Measurements from ENCODE around the gene NECTIN3.

Gene NECTIN3, protein sequence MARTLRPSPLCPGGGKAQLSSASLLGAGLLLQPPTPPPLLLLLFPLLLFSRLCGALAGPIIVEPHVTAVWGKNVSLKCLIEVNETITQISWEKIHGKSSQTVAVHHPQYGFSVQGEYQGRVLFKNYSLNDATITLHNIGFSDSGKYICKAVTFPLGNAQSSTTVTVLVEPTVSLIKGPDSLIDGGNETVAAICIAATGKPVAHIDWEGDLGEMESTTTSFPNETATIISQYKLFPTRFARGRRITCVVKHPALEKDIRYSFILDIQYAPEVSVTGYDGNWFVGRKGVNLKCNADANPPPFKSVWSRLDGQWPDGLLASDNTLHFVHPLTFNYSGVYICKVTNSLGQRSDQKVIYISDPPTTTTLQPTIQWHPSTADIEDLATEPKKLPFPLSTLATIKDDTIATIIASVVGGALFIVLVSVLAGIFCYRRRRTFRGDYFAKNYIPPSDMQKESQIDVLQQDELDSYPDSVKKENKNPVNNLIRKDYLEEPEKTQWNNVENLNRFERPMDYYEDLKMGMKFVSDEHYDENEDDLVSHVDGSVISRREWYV

DNA sequence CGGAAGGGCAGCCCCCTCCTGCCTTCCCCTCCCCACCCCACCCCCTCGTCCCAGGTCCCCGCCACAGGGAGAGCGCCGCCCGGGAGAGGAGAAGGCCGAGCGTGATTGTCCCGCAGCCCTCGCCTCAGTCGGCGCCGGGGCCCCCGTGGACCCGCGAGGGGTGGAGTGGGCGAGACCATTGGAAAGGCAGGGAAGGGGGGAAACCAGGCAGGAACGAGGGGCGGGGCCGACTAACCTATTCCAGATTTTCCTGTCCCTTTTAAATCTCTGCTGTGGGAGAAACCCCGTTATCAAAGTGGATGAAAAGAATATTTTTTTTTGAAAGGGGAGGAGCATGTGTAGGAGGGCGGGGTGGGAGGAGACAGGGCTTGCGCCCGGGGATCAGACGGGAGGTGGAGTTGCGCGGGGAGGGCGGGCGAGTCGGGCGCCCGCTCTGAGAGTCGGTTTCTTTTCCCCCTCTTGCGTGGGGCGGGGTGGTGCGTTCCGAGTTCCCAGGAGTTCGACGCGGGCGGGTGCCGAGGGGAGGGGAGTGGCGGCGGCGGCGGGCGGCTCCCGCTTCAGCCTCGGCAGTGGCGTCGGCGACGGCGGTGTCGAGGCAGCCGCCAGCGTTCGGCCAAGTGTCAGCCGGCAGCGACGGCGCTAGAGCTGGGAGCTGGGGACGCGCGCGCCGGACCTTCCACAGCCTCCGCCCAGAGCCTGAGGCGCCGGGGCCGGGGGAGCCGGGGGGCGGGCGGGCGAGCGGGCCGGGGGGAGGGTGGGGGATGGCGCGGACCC, at the start of gene NECTIN3:
Gene NECTIN3, plus strand, starts transcription at position 560 of the 774 bp plus-strand sequence. Its CDS starts 202 bp downstream, at position 762.
- DNase-seq = peak; percentile 41

DNA sequence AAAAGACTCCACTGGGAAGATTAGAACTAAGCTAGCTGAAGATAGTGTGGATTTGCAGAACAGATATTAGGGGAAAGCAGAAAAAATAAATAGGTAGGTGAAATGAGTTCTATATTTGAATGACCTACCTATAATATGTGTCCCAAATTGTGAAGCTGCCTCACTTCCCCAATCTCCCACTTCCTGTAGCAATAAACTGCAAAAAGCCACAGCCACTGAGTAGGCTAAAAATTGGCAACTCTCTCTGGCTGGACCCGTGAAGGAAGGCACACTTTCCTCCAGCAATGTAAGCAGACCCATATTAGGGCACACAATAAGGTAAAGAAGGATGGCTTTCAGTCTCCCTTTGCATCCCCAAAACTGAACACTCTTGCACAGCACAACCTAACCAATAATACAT, 43.7 kb upstream of the NECTIN3 start:
- no peak for DNase-seq

GRCh38 chr3:111031538-111031937, 40.1 kb upstream of the NECTIN3 start:
- DNase-seq = no peak

DNA sequence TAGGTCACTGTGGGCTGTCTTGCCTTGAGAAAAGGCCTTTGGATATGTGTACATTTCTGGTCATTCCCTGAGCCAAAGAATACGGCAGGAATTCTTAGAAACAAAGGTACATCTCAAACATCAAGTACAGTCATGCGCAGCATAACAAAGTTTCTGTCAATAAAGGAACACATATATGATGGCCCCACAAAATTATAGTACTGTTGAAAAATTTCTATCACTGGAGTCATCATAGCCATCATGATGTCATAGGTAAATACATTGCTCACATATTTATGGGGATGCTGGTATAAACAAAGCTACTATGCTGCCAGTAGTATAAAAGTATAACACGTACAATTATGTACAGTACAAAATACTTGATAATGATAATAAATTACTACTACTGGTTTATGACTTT, 38.9 kb upstream of the NECTIN3 start:
- no peak for DNase-seq

DNA sequence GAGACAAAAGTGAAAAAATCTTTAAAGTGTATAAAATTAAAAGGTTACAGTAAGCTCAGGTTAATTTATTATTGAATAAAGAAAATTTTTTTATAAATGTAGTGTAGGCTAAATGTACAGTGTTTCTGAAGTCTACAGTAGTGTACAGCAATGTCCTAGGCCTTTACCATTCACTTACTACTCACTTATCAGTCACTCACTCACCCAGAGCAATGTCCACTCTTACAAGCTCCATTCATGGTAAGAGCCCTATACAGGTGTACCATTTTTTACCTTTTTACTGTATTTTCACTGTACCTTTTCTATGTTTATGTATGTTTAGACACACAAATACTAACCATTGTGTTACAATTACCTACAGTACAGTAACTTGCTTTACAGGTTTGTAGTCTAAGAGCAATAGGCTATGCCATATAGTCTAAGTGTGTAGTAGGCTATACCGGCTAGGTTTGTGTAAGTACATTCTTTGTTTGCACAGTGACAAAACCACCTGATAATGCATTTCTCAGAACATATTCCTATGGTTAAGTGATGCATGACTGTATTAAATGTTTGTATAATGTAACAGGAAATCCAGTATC, 38.1 kb upstream of the NECTIN3 start:
- DNase-seq = no peak

DNA sequence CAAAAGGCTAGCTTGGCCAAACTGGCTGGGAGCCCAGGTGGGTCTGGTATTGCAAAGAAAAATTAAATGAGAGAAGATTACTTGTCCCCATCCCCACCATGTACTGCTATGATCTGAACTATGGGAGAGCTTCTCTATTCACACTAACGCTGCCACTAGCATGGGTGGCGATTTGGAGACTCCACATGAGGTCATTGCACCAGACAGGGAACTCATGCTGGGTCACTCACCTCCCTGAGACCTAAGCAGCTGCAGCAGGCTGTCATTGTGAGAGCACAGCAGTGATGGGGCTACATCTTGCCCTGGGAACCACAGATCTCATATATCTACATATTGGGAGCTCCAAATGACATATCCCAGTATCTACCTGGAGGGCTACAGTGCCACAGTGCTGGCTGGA, 36.3 kb upstream of the NECTIN3 start:
- no peak for DNase-seq

DNA sequence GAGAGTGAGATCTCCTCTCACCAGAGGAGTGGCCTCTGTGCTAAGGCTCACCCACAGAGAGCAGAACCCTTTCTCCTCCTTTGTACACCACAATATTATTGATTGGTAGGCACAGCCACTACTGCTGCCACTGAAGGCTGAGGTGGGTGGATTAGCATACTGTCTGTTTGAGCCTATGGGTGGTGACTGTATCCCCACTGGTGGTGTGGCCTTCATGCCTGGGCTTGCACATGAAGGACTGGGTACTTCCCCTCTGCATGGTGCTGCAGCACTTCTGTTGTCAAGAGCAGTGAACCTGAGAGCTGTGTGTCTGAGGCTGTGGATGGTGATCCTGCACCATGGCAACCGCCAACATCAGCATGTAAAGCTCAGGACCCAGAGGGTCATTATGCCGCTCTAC, 35.7 kb upstream of the NECTIN3 start:
- no peak for DNase-seq

DNA sequence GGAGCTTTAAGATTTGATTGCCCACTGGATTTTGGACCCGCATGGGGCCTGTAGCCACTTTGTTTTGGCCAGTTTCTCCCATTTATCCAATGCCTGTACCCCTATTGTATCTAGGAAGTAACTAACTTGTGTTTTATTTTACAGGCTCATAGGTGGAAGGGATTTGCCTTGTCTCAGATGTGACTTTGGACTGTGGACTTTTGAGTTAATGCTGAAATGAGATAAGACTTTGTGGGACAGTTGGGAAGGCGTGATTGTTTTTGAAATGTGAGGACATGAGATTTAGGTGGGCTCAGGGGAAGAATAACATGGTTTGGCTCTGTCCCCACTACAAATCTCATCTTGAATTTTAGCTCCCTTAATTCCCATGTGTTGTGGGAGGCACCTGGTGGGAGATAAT, 30.7 kb upstream of the NECTIN3 start:
- DNase-seq = no peak

- DNase-seq = no peak
These were observed 26.1 kb upstream of the NECTIN3 start for GRCh38 chr3:111045564-111045963.

DNA sequence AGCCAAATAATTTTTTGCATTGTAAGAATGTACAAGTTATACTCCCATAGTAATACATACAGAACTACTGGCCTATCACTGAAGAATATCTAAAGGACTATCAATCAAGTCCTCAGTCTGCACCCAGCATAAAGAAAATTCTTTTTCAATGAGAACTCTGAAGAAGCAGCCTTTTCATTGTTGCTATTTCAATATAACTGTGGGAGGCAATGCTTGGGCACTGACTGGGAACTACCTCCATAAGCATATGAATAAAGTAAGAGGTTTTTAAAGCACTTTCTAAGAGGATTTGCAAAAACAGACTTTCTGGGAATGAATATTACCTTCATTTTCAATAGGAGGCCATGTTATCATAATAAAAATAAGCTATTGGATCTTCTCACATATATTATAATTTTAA, 24.6 kb upstream of the NECTIN3 start:
- DNase-seq = no peak

DNA sequence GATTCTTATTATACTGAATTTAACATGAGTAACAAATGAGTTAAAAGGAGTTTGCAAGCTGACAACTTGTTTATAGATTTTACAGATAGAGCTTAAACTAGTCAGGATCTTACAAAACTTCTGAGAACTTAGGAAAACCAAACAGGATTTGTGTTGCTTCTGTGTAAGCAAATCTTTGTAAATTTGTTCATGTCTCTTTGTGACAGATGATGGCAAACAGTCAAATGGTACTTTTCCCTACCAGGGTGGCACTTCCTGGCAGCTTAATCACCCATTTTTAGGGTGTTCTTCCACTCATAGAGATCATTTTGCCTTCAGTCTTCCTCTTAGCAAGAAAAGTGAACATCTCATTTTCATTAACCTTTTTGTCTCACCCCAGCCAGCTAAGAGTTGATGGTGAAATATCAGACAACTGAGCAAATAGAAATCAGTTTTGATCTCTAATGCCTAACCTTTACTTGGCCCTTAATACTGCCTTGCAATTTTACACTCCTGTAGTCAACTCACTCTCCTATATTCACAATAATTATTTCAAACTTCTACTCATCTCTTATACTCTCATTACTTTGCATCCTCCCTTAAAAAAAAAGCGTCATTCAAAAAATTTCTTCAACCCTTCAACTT, 23.7 kb upstream of the NECTIN3 start:
- no peak for DNase-seq

DNA sequence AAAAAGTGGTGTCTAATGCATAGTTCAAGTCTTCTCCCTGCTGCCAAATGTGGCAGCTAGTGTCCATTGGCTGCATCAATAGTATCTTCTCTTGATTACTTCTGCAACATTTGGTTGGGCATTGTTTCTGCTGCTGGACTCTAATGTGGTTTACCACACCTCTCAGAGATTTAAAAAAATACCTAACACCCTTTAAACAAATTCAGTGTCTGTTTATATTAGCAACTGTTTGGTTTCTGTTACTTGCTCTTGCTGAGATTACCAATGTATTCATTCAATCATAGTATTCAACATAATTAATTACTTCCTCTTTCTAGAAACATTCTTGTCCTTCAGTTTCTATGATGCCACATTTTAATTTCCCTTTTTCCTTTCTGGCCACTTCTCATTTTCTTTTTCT, 20.3 kb upstream of the NECTIN3 start:
- DNase-seq = no peak

- DNase-seq = no peak
These were observed 3.0 kb upstream of the NECTIN3 start for GRCh38 chr3:111068574-111068973.

GRCh38 chr3:111069974-111070771, 1.4 kb upstream of the NECTIN3 start:
- DNase-seq = no peak

DNA sequence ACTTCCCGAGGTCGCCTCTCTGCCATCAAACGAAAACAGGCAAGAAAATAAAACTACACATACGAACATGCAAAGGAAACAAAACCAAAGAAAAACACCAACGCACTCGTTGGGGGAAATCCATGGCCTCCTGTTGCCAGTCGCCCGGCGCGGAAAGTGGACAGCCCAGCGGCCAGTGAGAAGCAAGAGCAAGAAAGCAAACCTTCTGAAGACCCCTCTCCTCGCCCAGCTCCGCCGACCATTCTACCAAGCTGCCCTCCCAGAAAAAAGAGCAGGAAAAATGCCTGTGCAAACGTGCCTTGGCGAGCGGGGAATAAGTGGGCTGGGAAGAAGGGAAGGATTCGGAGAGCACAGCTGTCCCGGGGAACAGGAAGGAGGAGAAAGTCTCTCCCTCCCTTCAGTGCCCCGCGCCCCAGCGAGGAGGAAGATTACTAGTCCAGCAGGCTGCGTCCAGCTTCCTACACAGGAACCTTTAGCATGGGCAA, 802 bp upstream of the NECTIN3 start:
- DNase-seq = no peak

GRCh38 chr3:111072031-111072921, 660 bp downstream of the NECTIN3 start:
- DNase-seq = no peak

GRCh38 chr3:111073218-111073617, 1.6 kb downstream of the NECTIN3 start:
- DNase-seq = no peak

- no peak for DNase-seq
These were observed 5.1 kb downstream of the NECTIN3 start for GRCh38 chr3:111076732-111077131.

DNA sequence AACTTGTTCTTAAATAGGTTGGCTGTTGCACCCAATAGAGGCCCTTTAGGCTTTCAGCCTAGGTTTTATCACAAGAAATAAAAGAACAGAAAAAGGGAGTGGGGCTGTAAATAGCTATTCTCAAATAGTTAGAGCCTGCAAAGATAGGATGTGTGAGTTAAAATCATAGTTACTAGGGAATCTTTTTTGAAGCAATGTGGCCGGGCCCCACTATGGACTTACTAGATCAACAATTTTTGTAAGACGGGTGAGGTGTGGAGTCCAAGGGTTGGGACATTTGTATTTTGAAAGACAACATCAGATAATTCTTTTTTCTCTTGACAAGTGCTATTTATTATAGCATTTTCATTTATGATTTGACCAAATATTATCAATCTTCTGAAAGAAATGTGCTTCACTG, 5.8 kb downstream of the NECTIN3 start:
- DNase-seq = no peak

DNA sequence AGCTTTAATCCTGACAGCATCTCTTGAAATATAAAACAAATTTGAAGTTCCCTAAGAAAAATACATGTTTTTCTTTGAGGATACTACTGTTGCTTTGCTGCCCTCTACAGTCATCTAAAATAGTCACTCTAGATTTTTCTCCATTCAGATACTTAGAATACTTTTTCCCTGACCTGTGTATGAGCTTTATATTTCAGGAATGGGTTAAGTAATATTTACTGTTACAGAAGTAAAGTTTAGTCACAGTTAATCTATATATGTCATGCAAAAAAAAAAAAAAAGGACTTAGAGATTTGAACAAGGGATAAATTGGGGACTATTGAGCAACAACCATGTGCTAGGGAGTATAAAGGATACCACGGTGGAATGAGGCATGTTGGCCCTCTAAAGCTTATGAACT, 8.8 kb downstream of the NECTIN3 start:
- no peak for DNase-seq

DNA sequence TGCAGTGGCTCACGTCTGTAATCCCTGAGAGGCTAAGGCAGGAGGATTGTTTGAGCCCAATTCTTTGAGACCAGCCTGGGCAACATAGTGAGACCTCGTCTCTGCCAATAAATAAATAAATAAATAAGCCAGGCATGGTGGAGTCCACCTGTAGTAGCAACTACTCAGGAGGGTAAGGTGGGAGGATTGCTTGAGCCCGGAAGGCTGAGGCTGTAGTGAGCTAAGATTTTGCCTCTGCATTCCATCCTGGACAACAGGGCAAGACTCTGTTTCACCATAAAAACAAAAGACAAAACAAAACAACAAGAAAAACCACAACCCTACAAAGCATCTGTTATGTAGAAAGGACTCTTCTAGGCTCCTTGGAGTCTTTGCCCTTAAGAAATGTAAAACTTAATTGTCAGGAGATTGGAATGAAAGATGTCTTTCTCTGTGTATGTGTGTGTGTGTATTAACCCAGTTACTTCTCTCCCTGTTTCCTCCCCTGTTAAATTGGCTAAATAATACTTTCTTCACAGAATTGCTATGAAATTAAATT, 9.5 kb downstream of the NECTIN3 start:
- DNase-seq = no peak

Measured in NCI-H2029 treated with DMSO at 0.1 percent for 48 hours (cell line).